Measurements from ENCODE around the gene ABHD12.

ABHD12 gene

GRCh38 chr20:25288291-25289181 lies 102.1 kb downstream of the ABHD12 start:
- DNase-seq = no peak

DNA sequence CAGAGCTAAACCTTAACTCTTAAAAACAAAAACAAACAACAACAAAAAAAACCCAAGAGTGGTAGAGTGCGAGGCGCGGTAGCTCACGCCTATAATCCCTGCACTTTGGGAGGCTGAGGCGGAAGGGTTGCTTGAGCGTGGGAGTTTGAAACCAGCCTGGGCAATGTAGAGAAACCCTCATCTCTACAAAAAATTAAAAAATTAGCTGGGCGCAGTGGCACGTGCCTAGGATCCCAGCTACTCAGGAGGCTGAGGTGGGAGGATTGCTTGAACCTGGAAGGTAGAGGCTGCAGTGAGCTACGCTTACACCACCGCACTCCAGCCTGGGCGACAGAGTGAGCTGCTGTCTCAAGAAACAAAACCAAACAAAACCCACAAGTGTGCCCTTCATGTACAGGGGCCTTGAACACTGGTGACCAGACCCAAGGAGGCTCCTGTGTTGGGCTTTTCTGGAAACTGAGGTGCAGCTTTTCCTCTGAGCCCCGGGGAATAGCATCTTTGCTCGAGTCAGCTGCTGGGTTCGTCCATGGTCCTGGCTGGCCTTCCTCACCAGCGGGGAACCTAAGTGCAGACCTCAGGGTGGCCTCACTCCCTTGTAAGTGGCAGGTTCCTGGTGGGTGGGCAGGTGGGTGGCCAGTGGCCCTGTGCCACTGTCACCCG lies 102.9 kb downstream of the ABHD12 start:
- no peak for DNase-seq

- no peak for DNase-seq
Measured at GRCh38 chr20:25286917-25287316, 103.7 kb downstream of the ABHD12 start.

DNA sequence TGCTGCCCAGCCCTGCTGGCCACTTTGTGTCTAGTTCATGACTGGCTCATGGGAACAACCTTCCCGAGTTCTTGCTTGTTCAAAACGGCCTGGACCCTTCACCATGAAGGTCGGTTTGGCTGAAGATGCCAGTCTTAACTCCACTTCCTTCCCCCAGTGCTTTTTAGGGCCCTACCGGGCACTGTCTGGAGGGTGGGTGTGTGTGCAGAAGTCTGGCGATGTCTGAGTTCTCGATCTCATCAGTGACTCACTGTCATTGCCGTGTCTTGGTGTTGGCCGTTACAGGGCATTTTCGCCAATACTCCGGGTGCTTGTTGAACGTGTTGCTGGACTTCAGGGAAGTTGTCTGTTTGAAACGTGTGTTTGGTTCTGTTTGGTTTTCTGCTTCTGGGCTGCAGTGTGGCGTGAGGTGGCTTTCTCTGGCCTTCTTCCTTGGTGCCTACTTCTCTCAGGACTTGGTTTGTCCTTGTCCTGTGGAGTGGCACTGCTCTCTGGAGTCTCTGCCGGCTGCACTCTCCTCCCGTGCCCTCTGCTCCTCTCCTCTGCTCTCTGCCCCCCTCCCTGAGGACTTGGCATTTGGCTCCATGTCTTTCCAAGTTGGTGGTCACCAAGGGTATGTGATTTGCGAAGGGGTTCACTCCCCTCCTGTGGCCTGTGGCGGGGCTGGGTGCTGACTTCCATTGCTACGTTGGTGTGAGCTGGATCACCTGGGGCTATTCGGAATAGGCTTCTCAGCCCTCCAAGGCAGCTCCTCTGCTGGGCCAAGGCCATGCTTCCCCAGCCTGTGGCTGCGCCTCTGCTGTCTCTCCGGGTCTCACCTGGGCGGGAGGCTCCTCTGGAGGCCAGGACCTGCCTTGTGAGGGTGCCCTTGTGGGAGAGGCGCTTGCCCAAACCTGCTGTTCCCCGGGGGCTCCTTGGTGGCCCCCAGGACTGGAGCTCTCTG lies 104.5 kb downstream of the ABHD12 start:
- no peak for DNase-seq

DNA sequence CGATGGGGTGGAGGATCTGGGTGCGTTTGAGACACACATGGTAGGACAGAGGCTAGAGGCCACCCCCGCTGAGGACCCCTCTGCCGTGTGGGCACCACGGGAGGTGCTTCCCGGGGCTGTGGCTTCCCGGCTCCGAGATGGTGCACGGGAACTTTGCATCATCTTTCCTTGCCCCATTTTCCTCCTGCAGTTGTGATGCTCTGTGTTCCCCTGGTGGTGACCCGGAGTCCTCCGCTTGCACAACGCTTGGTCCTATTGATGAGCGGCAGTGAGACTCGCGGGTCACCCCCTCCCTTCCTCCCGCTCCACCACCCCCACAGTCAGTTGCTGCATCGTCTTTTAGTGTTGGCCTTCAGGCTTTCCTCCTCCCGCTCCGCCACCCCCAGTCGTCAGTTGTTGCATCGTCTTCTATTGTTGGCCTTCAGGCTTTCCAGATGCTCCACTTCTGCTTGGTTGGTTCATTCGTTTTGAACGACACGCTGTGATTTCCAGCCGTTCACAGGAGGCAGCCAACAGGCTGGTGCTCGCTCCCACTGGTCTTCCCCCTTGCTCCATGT lies 105.5 kb downstream of the ABHD12 start:
- DNase-seq = no peak

- DNase-seq = no peak
Measured at GRCh38 chr20:25284131-25284601, 106.5 kb downstream of the ABHD12 start.

DNA sequence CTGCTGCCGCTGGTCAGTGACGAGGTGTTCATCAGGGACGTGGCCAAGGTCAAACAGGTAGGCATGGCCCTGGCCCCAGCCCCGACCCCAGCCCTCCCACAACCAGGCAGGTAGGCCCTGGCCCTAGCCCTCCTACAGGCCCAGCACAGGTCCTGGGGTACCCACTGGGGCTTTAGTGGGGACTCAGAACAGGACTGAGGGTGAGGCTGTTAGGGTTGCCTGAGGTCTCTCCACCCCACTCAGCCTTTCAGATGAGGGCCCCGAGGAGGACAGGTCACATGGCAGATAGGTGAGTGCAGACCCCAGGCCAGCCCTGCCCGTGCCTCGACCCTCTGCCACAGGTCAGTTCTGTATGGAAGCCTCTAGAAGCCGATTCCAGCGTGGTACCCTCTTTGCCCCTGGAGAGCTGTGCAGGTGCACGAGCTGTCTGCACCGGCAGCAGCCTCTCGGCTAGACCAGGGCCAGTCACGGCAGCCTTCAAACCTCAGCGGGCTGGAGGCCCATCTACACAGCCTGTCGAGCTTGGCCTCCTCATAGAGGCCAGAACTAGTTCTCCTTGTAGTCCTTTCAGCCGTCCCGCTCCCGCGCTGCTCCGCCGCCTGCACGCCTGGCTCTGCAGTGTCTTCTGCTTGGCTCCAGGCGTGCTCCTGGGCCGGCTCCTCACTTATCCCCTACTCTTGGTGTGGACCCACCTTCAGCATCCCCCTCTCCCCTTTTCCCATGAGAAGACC lies 107.2 kb downstream of the ABHD12 start:
- no peak for DNase-seq

DNA sequence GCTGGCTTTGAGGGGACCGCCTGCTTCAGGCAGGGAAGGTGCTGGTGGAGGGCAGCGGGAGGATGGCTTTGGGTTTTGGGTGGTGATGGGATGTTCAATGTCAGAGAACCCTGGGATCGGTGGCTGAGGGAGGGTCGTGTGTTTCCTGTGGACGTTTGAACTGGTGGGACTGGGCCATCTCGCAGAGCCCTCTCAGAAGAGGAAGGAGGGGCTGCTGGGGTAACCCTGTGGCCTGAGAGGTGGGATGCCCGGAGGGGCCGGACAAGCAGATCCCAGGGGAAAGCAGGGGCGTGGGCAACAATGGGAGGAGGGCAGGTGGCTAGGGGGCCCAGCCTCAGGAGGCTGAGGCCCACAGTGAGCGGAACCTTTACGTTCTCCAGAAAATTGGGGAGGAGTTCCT lies 107.8 kb downstream of the ABHD12 start:
- DNase-seq = no peak

- DNase-seq = no peak
Measured at GRCh38 chr20:25282034-25282781, 108.4 kb downstream of the ABHD12 start.

DNA sequence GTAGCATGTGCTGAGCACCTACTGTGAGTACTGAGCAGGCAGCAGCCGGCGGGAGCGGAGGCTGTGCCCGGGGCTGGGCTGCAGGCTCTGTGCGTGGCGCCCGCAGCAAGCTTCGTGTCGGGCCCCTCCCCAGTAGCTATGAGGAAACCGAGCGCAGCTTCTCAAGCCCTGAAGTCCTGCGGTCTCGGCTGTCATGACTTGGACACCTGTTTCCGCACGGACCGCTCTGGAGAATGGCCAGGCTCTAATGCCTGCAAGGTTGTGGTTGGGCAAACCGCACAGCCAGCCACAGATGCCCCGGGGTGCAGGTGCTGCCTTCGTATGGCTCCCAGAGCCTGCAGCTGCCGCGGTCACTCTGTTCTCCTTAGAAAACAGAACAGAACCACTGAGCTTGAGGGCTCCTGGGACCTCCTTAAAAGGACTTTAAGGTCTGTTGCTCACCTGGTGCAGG lies 109.1 kb downstream of the ABHD12 start:
- peak; percentile 44 for DNase-seq

DNA sequence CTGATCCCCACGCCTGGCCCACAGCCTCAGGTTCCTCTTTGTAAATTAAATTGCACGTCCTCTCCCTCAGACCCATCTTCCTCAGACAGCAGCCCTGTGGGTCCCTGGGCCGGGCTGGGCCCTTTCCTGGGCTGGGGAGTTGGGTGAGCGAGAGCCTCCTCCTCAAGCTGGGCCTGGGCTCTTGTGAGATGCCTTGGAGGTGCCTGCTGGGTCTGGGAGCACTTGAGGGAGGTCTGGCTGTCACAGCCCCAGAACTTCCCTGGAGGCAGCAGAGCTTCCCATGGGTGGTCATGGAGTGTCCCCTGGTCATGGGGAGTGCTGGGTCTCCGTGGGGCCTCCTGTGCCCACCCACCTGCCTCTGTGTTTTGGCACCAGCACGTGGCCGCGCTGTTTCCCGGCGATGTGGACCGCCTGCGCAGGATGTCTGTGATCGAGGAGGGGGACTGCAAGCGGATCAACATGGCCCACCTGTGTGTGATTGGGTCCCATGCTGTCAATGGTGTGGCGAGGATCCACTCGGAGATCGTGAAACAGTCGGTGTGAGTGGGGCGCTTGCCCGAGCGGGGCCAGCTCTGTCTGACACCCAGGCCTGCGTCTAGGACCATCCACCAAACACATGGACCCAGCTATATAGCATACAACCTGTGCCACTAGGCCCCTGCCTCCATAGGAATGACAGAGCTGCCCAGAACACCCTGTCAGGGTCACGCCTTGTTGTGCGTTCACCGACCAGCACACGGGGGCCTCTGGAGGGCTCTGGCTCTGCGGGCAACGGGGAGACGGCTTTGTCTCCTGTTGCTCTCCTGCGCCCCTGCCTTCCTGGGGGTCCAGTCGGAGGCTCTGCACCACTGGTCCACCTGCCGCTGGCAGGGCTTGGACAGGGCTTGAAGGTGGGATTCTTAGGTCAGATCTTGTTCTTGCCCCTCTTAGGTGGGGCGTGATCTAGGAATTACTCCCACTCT lies 109.8 kb downstream of the ABHD12 start:
- no peak for DNase-seq

DNA sequence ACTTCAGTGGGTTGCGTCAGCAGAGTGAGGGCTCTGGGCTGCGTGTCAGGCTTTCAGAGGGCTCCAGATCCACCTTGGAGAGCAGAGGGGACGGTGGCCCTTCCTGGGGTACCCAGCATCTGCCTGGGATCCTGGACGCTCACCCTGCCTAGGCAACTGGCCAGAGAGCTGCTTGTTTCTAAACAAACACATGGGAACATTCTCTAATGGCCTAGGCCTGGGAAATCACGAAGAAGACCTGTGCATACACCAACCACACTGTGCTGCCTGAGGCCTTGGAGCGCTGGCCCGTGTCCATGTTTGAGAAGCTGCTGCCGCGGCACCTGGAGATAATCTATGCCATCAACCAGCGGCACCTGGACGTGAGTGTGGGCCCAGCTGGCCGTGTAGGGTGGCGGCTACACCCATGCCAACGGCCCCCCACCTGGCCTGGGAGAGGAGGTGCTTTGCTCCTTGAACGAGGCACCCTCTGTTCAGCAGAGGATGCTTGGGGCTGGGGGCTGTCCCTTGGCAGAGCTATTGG lies 110.5 kb downstream of the ABHD12 start:
- DNase-seq = no peak

- DNase-seq = no peak
Measured at GRCh38 chr20:25279403-25279802, 111.2 kb downstream of the ABHD12 start.

DNA sequence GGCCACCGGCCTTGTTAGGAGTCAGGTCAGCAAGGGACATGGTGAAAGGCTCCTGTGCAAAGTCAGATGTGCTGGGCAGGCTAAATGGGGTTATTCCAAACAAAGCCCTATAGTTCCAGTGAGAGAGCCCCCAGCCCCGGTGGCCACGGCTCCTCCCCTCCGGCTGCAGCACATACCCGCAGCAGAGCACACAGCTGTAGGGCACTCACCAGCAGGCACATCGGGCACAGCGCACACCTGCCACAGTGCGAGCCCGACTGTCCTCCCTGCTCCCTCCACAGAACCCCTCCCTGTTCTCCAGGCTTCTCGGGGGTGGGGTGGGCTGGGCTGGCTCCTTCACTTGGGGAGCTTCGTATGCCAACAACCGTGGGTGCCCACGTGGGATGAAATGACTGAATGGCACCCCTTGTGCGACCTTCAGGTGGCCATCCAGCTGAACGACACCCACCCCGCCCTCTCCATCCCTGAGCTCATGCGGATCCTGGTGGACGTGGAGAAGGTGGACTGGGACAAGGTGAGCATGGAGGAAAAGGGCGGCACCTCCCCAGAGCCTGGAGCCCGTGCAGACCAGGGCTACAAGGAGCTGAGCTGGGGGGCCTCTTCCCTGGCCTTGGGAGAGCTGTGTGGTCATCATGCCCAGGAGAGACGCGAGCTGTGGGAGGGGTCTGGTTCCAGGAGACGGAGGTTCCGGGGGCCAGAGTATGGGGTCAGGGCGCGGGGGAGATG lies 111.8 kb downstream of the ABHD12 start:
- DNase-seq = no peak

GRCh38 chr20:25277941-25278521 lies 112.6 kb downstream of the ABHD12 start:
- no peak for DNase-seq

DNA sequence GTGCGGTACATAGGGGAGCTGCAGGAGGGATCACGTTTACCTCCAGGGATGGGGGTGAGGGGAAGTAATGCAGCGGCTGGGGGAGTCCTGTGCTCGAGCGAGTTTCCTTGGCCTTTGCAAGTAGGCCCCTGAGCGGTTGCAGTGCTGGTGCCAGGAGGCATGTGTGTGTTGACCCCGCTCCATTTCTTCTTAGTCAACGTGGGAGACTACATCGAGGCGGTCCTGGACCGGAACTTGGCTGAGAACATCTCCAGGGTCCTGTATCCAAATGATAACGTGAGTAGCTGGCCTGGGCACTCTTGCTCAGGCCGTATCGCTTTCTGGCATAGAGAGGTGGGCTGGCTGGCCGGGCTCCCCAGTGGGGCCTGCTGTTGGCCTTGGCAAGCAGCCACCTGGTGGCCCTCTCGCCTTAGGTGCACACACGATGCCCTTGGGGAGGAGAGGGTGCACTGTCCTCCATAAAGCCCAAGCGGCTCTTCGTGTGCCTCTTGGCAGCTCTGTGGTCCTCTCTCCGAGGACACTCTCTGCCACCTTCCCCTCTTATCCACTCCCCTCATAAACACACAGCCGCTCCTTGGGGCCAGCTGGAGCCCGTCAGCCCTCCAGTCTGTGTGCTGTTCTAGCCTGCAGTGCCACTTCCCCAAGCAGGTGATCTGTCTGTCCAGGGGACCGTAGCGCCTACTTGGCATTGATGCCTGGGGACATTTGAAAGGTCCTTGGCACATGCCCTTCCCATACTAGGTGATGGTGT lies 113.4 kb downstream of the ABHD12 start:
- no peak for DNase-seq

DNA sequence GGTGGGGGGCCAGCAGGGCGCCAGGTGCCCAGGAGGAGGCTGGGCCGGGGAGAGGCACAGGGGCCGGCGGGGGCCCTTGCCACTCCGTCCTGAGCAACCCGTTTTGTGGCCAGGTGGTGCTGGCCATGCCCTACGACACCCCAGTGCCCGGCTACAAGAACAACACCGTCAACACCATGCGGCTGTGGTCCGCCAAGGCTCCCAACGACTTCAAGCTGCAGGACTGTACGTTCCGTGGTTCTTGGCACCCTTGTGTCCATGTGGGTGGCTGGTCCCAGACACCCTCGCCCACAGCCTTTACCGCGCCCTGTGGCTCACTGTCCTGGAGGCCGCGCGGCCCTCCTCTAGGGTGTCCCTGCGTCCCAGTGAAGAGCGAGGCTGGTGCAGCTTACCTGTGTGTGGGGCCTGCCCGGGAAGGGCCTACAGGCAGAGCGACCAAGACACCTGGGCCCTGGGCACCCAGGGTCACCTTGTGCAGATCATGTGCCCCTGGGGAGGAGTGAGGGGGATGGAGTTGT lies 114.0 kb downstream of the ABHD12 start:
- DNase-seq = no peak
